ENCODE results near the gene C2orf42.
"Not testable (repeated sequence)": the region's sequence is repeated elsewhere in the genome, so short reads cannot be mapped to it uniquely, and the experiment has no call there.

Gene C2orf42

GRCh38 chr2:70190418-70191243, at the start of gene C2orf42:
TSS of gene C2orf42 (minus strand) at chr2:70191019. CDS start at chr2:70181985, 9,034 bp downstream.
- peak; percentile 97 for DNase-seq (ENCODE audit: low spot score)

- DNase-seq (ENCODE audit: low spot score) = no peak
These were observed 49.8 kb upstream of the C2orf42 start for GRCh38 chr2:70240599-70240998.

DNA sequence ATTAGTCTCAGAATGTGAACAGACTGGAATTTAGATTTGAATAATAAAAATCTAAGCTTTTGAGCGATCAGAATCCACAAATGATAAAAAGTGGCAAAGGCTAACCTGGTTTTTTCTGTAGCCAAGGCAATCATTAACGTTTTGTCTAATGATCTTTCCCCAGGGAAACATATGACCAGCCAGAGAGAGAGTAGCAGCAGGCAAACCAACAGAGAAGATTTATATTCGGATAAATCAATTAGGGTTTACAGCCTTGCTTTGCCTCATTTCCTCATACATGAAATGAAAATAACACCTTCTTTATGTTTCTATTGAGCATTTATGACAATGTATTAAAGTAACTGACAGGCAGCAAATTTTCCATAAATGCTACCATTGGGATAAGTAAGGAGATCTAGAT, 43.1 kb upstream of the C2orf42 start:
- no peak for DNase-seq (ENCODE audit: low spot score)

DNA sequence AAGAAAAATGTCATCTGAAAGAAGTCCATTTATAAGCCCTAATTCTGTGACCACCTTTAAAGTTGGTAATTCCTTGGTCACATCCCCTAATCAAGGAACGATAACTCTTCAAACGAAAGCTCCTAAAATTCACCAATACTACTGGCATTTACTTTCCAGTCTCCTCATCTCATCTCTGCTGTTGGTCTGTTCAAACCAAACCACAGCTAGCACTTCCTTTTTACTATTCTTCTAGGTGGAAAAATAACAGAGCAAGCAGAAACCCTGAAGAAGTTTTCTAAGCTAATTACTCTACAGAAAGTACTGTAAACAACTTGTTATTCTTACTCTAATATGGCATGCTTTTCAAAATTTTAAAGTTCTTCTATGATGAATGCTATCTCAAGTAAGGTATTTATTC, 36.0 kb upstream of the C2orf42 start:
- no peak for DNase-seq (ENCODE audit: low spot score)

GRCh38 chr2:70223305-70223704, 32.5 kb upstream of the C2orf42 start:
- DNase-seq (ENCODE audit: low spot score) = not testable (repeated sequence)

DNA sequence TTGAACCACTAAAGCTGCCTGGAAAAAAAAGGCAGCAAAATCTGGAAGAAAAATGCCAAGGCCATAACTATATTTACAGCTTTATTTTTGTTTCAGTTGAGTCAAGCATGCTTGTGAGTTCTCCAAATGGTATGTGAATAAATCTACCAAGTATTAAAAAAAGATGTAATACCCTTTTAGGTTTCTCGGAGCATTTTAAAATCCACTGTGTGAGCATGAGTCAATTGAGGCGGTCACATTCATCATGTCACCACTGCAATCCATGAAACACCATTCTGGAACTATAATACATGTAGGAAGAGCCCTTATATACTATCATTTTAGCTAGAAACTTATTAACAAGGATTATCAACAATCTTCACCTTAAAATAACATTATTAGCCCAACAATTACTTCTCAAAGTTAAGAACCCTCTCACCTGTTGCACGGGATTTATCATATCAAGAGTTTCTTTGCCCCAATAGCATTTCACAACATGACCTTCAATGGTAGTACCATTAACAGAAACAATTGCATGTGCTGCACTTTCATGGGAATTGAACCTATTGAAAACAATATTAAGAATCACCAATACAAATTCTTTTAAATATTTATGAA, 24.2 kb upstream of the C2orf42 start:
- no peak for DNase-seq (ENCODE audit: low spot score)

GRCh38 chr2:70214365-70214764, 23.5 kb upstream of the C2orf42 start:
- DNase-seq (ENCODE audit: low spot score) = no peak

- no peak for DNase-seq (ENCODE audit: low spot score)
These were observed 21.6 kb upstream of the C2orf42 start for GRCh38 chr2:70212298-70212932.

DNA sequence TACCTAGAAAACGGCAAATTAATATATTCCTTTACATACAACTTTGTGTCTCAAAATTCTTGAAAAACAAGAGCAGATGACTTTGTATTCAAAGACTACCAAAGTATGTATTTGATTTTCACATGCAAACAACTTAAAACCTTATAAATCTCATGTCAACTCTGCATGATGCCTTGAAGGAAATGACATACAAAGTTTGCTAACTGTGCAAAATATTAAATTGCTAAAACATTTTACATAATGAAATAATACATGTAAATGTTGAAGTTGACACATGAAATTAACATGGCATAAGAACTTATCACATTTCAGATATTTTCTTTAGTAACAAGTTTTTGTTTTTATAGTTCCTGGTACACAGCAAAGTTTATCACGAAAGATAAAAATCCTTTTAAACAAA, 20.8 kb upstream of the C2orf42 start:
- DNase-seq (ENCODE audit: low spot score) = no peak

GRCh38 chr2:70204452-70204851, 13.6 kb upstream of the C2orf42 start:
- no peak for DNase-seq (ENCODE audit: low spot score)

DNA sequence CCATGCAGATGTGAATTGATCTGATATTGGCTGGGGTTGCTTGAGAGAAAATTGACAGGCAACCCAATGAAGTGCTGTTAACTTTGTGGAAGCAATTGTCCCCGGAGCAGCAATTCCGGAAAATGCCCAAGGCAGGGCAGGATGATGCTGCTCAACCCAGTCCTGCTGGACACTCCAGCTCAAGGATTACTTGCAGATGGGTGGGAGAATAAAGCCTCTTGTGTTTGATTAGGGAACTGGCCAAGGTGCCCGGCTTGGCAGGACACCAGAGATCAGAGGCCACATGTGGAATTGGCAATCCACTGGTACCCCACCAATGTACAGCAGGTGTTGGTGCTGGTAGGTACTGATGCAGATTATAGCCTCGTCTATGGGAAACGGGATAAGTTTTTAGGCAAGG, 12.3 kb upstream of the C2orf42 start:
- DNase-seq (ENCODE audit: low spot score) = no peak

- DNase-seq (ENCODE audit: low spot score) = no peak
These were observed 11.5 kb upstream of the C2orf42 start for GRCh38 chr2:70202236-70202806.

DNA sequence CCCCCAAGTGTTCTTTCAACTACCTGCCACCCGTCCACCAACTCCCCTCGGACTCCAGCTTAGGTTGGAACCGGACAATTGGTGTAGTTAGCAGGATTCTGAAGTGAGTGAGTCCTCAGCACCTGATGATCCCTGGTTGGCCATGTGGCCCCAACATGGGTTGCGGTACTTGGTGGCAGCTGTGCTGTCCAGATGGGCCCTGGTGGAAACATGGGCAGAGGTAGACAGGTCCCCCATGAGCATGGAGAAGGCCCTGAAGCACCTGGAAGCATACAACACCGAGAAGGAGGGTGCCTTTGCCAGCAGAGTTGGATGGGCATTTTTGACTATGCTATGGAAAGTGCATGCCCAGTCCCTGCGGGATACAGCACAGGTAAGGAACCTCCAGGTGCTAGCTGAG, 11.0 kb upstream of the C2orf42 start:
- no peak for DNase-seq (ENCODE audit: low spot score)

- DNase-seq (ENCODE audit: low spot score) = no peak
These were observed 10.5 kb upstream of the C2orf42 start for GRCh38 chr2:70201225-70201768.

DNA sequence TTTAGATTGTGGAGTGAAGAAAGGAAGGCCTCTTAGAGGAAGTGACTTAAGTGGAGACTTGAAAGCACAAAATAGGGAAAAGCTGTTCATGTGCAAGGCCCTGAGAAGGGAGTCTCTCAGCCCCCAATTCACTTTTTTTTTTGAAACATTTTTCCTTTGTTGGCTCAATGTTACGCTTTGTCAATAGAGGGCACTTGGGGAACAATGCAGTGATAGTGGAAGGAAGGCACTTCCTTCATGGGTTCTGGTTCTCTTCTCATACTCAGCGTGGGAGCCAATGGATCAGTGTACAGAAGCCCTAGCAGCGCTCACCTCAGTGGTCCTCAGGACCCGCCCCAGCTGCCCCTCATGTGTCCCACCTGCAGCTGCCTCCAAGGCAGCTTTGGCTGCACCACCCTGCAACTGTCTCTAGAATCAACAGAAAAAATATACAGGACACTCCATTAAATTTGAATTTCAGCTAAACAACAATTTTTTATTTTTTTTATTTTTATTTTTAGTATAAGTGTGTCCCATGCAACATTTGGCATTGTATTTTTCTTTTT, 8.6 kb upstream of the C2orf42 start:
- DNase-seq (ENCODE audit: low spot score) = no peak

- no peak for DNase-seq (ENCODE audit: low spot score)
These were observed 1.7 kb upstream of the C2orf42 start for GRCh38 chr2:70192516-70192915.

GRCh38 chr2:70191244-70191735, 471 bp upstream of the C2orf42 start:
- DNase-seq (ENCODE audit: low spot score) = no peak

- no peak for DNase-seq (ENCODE audit: low spot score)
These were observed 2.4 kb downstream of the C2orf42 start for GRCh38 chr2:70188460-70188859.

DNA sequence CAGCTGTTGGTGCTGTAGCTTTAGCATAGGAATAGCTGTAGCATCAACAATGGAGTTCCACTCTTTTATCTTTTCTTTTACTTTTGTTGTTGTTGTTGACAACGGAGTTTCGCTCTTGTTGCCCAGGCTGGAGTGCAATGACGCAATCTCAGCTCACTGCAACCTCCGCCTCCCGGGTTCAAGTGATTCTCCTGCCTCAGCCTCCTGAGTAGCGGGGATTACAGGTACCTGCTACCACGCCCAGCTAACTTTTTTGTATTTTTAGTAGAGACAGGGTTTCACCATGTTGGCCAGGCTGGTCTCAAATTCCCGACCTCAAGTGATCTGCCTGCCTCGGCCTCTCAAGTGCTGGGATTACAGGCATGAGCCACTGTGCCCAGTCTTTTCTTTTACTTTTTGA, 3.6 kb downstream of the C2orf42 start:
- DNase-seq (ENCODE audit: low spot score) = not testable (repeated sequence)

- no peak for DNase-seq (ENCODE audit: low spot score)
These were observed 8.1 kb downstream of the C2orf42 start for GRCh38 chr2:70182689-70183088.

DNA sequence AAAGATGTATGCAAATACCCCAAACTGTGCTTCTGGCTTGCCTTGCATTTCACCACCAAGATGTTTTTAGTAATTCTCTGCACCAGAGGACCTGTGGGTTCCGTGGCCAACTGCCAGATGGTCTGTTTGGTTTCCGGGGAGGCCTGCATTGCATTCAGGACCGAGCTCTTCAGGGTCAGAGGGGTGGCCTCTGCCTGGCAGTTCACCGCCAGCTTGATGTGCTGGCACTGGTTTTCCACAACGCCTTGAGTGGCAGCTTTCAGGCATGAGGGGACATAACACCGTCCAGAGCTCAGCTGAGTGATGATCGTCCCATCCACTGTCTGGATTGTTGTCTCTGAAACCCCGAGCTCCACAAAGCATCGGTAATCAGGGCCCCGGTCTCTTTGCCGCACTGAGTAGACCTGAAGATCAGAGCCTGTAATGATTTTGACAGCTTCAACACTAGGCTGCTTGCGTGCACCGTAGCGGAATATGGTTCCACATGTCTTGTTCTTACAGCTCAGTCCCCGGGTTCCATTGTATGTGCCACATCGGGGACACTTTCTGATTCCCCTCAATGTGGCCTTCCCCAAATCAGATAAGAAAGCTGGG, 9.4 kb downstream of the C2orf42 start:
- no peak for DNase-seq (ENCODE audit: low spot score)

GRCh38 chr2:70173520-70173919, 17.3 kb downstream of the C2orf42 start:
- no peak for DNase-seq (ENCODE audit: low spot score)
